Peyer's patch (tissue), 4 donors: Measurements from ENCODE around the gene FOSL1.

ENCODE experiments used
- POLR2A ChIP-seq, 2 donors: fragments of 450-650 bp; IDR thresholded peaks; one replicate each; pipeline ENCODE4 v1.5.1; 2017; ENCODE audit warnings: antibody characterized with exemption in 2 of 2, mild to moderate bottlenecking in 2 of 2, moderate library complexity in 2 of 2
- TF ChIP-seq, protein P1 (sequence below), 6 experiments: fragments of 450-650 bp in 4 of 6; fragments of 200-600 bp in 2 of 6; sonication (generic) in 1 of 6; IDR thresholded peaks; one replicate each; pipeline ENCODE4 v1.5.1; 2017 to 2019; ENCODE audit warnings: antibody characterized with exemption in 6 of 6, mild to moderate bottlenecking in 3 of 6, moderate library complexity in 1 of 6

DNA sequence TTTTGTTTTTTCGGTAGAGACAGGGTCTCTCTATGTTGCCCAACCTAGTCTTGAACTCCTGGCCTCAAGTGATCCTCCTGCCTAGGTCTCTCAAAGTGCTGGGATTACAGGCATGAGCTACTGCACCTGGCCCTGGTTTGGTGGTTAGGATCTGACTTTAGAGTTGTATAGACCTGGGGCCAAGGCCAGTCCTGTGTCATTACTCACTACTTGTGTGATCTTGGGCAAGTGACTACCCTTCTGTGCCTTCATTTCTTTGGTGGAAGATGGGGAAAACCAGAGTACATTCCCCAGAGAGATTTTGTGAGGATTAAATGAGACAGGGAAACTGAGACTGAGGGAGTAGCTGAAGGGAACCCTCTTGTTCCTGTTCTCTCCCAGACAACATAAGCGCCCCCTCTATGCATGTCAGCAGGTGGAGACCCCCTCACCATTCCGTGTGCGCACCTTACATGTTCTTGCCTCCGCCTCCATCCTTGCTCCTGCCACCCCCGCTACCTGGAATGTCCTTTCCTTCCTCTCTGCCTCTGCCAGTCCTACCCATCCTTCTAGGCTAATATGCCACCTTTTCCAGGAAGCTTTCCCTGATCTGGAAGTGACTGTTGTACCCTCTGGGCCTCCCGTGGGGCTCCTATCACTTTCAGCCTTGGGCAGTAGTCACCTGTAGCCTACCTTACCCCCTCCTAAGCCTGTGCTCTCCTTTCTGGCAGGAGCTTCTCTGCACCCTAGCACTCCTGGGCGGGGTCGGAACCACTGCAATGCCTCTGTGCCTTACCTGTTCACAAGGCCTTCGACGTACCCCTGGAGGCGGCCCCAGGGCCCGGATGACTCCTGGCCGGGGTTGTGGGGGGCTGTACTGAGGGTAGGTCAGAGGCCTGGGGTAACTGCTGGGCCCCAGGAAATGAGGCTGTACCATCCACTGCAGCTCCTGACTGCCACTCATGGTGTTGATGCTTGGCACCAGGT is 3.9 kb downstream of the FOSL1 start:
- TF ChIP-seq, protein P1, sequence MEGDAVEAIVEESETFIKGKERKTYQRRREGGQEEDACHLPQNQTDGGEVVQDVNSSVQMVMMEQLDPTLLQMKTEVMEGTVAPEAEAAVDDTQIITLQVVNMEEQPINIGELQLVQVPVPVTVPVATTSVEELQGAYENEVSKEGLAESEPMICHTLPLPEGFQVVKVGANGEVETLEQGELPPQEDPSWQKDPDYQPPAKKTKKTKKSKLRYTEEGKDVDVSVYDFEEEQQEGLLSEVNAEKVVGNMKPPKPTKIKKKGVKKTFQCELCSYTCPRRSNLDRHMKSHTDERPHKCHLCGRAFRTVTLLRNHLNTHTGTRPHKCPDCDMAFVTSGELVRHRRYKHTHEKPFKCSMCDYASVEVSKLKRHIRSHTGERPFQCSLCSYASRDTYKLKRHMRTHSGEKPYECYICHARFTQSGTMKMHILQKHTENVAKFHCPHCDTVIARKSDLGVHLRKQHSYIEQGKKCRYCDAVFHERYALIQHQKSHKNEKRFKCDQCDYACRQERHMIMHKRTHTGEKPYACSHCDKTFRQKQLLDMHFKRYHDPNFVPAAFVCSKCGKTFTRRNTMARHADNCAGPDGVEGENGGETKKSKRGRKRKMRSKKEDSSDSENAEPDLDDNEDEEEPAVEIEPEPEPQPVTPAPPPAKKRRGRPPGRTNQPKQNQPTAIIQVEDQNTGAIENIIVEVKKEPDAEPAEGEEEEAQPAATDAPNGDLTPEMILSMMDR (IDR thresholded peaks at IDR 0.05): no peak
- TF ChIP-seq POLR2A (IDR thresholded peaks at IDR 0.05): no peak
